HG03097 (cell line): Measurements from ENCODE around the gene ALPK3.

ENCODE experiments used
- ATAC-seq: cut with Tn5 transposase; IDR thresholded peaks from one replicate; pipeline ENCODE4 v1.9.1; 2021; ENCODE audit not compliant: unreplicated experiment, low FRiP score

Gene ALPK3, protein sequence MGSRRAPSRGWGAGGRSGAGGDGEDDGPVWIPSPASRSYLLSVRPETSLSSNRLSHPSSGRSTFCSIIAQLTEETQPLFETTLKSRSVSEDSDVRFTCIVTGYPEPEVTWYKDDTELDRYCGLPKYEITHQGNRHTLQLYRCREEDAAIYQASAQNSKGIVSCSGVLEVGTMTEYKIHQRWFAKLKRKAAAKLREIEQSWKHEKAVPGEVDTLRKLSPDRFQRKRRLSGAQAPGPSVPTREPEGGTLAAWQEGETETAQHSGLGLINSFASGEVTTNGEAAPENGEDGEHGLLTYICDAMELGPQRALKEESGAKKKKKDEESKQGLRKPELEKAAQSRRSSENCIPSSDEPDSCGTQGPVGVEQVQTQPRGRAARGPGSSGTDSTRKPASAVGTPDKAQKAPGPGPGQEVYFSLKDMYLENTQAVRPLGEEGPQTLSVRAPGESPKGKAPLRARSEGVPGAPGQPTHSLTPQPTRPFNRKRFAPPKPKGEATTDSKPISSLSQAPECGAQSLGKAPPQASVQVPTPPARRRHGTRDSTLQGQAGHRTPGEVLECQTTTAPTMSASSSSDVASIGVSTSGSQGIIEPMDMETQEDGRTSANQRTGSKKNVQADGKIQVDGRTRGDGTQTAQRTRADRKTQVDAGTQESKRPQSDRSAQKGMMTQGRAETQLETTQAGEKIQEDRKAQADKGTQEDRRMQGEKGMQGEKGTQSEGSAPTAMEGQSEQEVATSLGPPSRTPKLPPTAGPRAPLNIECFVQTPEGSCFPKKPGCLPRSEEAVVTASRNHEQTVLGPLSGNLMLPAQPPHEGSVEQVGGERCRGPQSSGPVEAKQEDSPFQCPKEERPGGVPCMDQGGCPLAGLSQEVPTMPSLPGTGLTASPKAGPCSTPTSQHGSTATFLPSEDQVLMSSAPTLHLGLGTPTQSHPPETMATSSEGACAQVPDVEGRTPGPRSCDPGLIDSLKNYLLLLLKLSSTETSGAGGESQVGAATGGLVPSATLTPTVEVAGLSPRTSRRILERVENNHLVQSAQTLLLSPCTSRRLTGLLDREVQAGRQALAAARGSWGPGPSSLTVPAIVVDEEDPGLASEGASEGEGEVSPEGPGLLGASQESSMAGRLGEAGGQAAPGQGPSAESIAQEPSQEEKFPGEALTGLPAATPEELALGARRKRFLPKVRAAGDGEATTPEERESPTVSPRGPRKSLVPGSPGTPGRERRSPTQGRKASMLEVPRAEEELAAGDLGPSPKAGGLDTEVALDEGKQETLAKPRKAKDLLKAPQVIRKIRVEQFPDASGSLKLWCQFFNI (N-terminal part only)

GRCh38 chr15:84816694-84817465, at the start of gene ALPK3:
TSS of gene ALPK3 (plus strand) at chr15:84817356. CDS start at chr15:84817453, 97 bp downstream.
- no peak for ATAC-seq

GRCh38 chr15:84772031-84772430, 45.1 kb upstream of the ALPK3 start:
- ATAC-seq: no peak

- ATAC-seq: no peak
Observed at GRCh38 chr15:84772467-84772866, 44.7 kb upstream of the ALPK3 start.

GRCh38 chr15:84773716-84774115, 43.4 kb upstream of the ALPK3 start:
- no peak for ATAC-seq

- no peak for ATAC-seq
Observed at GRCh38 chr15:84775867-84776449, 41.2 kb upstream of the ALPK3 start.

- no peak for ATAC-seq
Observed at GRCh38 chr15:84778194-84778593, 39.0 kb upstream of the ALPK3 start.

GRCh38 chr15:84780492-84780891, 36.7 kb upstream of the ALPK3 start:
- no peak for ATAC-seq

DNA sequence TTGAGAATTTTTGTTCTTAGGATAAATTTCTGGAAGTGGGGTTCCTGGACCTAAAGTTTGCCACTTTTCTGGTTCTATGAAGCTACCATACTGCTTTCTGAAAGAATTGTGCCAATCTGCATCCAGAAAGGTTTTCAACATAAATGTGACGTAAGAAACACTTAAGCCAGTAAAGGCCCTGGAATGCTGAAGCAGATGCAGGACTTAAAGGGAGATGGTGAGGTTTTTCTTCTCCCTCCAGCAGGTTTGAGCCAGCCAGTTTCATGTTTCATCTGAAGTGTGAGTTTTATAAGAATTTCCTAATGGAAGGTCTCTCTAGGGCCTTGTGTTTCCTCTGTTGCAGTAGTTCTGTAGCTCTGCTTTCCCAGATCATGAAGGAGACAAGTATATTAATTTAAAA, 35.7 kb upstream of the ALPK3 start:
- no peak for ATAC-seq

- no peak for ATAC-seq
Observed at GRCh38 chr15:84782346-84782745, 34.8 kb upstream of the ALPK3 start.

GRCh38 chr15:84783493-84784251, 33.5 kb upstream of the ALPK3 start:
- ATAC-seq: no peak

DNA sequence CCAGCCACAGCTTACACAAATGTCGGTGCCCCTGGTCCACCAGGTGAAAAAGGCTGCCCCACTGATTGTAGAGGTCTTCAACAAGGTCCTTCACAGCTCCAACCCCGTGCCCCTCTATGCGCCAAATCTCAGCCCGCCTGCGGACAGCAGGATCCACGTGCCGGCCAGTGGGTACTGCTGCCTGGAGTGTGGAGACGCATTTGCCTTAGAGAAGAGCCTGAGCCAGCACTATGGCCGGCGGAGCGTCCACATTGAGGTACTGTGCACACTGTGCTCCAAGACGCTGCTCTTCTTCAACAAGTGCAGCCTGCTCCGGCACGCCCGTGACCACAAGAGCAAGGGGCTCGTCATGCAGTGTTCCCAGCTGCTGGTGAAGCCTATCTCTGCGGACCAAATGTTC, 32.9 kb upstream of the ALPK3 start:
- no peak for ATAC-seq

DNA sequence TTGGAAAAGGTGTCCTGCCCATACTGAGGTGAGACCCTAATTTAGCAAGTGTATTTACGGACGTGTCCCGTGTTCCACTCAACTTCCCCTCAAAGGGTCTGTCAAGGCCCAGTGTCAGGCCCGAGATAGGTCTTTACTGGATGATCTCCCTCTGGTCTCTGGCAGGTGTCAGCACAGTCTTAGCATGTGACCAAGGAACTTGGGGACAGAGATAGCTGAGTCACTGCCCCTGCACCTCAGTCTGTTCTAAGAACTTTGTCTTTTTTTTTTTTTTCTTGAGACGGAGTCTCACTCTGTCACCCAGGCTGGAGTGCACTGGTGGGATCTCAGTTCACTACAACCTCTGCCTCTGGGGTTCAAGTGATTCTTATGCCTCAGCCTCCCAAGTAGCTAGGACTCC, 32.1 kb upstream of the ALPK3 start:
- no peak for ATAC-seq

DNA sequence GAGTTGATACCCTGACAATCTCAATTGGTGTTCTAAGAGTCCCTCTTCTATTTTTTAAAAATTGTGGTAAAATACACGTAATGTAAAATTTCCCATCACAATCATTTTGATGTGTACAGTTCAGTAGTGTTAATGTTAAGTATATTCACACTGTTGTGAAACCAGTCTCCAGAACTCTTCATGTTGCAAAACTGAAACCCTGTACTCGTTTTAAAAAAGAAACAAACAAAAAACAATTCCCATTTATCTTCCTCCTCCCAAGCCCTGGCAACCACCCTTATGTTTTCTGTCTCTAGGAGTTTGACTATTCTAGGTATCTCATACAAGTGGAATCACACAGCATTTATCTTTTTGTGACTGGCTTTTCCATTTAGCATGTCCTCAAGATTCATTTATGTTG, 28.7 kb upstream of the ALPK3 start:
- no peak for ATAC-seq

DNA sequence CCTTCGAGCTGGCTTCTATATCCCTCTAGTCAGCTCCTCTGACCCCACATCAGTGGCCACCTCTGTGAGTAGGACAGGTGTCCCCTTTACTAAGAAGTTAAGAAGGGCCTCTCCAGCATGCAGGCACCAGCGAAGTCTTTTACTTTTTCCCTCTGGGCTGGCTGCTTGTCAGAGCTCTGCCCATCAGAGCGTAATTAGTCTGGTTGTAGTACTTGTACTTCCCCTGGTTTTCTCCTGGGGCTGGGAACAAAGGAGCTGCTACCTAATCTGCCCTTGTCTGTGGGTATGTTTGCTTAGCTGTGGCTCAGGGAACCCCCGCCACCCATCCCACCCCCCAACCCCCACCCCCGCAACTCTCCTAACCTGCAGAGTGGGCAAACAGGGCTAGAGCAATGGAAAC, 27.4 kb upstream of the ALPK3 start:
- ATAC-seq: no peak

DNA sequence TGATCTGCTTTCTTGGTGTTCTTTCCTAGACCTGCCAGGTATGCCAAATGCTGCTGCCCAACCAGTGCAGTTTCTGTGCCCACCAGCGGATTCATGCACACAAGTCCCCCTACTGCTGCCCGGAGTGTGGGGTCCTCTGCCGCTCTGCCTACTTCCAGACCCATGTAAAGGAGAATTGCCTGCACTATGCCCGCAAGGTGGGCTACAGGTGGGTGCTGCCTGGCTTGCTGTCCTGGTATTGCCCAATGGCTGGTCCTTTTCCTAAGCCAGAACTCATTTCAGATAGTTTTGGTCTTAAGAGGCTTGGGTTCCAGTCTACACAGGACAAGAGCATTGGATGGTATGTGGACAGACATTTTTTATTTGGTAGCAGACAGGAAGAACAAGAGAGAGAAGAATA, 26.5 kb upstream of the ALPK3 start:
- ATAC-seq: no peak

- ATAC-seq: no peak
Observed at GRCh38 chr15:84791763-84792162, 25.4 kb upstream of the ALPK3 start.

DNA sequence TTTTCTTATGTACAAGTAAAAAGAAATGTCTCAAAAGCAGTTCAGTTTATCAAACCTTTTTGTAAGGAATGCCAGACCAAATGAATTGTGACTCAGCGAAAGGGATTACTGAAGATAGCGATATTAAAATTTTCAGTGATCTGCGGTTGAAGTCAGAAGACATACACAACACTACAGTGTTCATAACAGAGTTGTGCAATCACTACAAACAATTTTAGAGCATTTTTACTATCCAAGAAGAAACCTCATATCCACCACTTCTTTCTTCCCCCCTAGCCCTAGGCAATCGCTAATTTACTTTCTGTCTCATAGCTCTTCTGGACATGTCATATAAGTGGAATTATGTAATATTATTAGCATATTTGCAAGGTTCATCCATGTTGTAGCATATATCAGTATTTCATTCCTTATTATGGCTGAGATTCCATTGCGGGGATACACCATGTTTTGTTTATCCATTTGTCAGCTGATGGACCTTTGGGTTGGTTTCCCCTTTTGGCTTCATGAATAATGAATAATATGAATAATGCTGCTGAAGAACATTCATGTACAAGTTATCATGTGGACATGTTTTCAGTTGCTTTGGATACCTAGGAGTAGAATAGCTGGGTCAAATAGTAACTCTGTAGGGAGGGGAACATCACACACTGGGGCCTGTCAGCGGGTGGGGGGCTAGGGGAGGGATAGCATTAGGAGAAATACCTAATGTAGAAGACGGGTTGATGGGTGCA, 23.6 kb upstream of the ALPK3 start:
- ATAC-seq: no peak

DNA sequence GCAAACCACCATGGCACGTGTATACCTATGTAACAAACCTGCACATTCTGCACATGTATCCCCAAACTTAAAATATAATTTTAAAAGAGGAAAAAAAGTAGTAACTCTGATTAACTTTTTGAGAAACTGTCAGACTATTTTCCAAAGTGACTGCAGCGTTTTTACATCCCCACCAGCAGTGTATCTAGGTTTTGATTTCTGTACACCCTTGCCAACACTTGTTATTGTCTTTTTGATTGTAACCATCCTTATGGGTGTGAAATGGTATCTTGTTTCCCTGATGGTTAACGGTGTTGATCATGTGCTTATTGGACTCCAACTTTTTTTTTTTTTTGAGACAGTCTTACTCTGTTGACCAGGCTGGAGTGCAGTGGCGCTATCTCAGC, 23.0 kb upstream of the ALPK3 start:
- no peak for ATAC-seq
